Chondrocyte (in vitro differentiated cells): ENCODE measurements around the gene CFTR. TPM values are rescaled to one million over a fixed set of nuclear protein-coding genes. Genes with fewer than 3 reads are reported as not detected.

Experiments used
- DNase-seq: peaks from one replicate; pipeline ENCODE4 v3.0.0; 2021; ENCODE audit warnings: mixed read lengths, low spot score
- H3K27ac Mint-ChIP-seq: one replicate; pipeline ENCODE4 v1.8.0; 2021; ENCODE audit warnings: mild to moderate bottlenecking, moderate library complexity, mixed read lengths; ENCODE audit not compliant: unreplicated experiment
- H3K27me3 Mint-ChIP-seq: 2 replicates; pipeline ENCODE4 v1.8.0; 2021; ENCODE audit warnings: low read depth, mixed read lengths
- H3K36me3 Mint-ChIP-seq: 2 replicates; pipeline ENCODE4 v1.8.0; 2021; ENCODE audit warnings: low read depth, mixed read lengths
- H3K4me1 Mint-ChIP-seq: 2 replicates; pipeline ENCODE4 v1.8.0; 2021; ENCODE audit warnings: low read depth, mild to moderate bottlenecking, mixed read lengths
- H3K4me3 Mint-ChIP-seq: one replicate; pipeline ENCODE4 v1.8.0; 2021; ENCODE audit warnings: mild to moderate bottlenecking, moderate library complexity, mixed read lengths; ENCODE audit not compliant: unreplicated experiment
- H3K9me3 Mint-ChIP-seq: 2 replicates; pipeline ENCODE4 v1.8.0; 2021; ENCODE audit warnings: low read depth, mixed read lengths
- long read RNA-seq: library from polyadenylated mRNA; stranded (forward); transcript quantifications from one replicate; pipeline ENCODE4 v2.0.0, GENCODE V29; 2021
- total RNA-seq: library from RNA; stranded (reverse); gene quantifications from 3 replicates; pipeline ENCODE4 v1.2.1, GENCODE V29; 2021
- TF ChIP-seq, protein P1 (sequence below): fragments of 200-600 bp; sonication (generic); IDR thresholded peaks from 2 replicates; pipeline ENCODE4 v1.5.0; 2021; ENCODE audit warnings: antibody characterized with exemption, mild to moderate bottlenecking, moderate library complexity

CFTR gene
- not detected in 3 replicates for total RNA-seq
- long read RNA-seq, result 0 reads

DNA sequence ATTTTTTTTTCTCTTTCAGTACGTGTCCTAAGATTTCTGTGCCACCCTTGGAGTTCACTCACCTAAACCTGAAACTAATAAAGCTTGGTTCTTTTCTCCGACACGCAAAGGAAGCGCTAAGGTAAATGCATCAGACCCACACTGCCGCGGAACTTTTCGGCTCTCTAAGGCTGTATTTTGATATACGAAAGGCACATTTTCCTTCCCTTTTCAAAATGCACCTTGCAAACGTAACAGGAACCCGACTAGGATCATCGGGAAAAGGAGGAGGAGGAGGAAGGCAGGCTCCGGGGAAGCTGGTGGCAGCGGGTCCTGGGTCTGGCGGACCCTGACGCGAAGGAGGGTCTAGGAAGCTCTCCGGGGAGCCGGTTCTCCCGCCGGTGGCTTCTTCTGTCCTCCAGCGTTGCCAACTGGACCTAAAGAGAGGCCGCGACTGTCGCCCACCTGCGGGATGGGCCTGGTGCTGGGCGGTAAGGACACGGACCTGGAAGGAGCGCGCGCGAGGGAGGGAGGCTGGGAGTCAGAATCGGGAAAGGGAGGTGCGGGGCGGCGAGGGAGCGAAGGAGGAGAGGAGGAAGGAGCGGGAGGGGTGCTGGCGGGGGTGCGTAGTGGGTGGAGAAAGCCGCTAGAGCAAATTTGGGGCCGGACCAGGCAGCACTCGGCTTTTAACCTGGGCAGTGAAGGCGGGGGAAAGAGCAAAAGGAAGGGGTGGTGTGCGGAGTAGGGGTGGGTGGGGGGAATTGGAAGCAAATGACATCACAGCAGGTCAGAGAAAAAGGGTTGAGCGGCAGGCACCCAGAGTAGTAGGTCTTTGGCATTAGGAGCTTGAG lies at the start of gene CFTR:
CFTR (plus strand) TSS at position 801 of the 830 bp plus-strand sequence. CDS start 70 bp downstream, outside the sequence.
- H3K36me3 Mint-ChIP-seq, result no peaks in the 10 kb centered on the region
- peaks cover 12% of the 10 kb centered on the region for H3K4me1 Mint-ChIP-seq
- H3K4me3 Mint-ChIP-seq, result peak within 1 kb of the TSS; percentile 48
- peak; percentile 79 for DNase-seq
- TF ChIP-seq, protein P1, sequence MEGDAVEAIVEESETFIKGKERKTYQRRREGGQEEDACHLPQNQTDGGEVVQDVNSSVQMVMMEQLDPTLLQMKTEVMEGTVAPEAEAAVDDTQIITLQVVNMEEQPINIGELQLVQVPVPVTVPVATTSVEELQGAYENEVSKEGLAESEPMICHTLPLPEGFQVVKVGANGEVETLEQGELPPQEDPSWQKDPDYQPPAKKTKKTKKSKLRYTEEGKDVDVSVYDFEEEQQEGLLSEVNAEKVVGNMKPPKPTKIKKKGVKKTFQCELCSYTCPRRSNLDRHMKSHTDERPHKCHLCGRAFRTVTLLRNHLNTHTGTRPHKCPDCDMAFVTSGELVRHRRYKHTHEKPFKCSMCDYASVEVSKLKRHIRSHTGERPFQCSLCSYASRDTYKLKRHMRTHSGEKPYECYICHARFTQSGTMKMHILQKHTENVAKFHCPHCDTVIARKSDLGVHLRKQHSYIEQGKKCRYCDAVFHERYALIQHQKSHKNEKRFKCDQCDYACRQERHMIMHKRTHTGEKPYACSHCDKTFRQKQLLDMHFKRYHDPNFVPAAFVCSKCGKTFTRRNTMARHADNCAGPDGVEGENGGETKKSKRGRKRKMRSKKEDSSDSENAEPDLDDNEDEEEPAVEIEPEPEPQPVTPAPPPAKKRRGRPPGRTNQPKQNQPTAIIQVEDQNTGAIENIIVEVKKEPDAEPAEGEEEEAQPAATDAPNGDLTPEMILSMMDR, result no peak
- H3K27me3 Mint-ChIP-seq, result peaks cover 43% of the 10 kb centered on the region
- H3K9me3 Mint-ChIP-seq, result no peaks in the 10 kb centered on the region
- no peak within 1 kb of the TSS for H3K27ac Mint-ChIP-seq

DNA sequence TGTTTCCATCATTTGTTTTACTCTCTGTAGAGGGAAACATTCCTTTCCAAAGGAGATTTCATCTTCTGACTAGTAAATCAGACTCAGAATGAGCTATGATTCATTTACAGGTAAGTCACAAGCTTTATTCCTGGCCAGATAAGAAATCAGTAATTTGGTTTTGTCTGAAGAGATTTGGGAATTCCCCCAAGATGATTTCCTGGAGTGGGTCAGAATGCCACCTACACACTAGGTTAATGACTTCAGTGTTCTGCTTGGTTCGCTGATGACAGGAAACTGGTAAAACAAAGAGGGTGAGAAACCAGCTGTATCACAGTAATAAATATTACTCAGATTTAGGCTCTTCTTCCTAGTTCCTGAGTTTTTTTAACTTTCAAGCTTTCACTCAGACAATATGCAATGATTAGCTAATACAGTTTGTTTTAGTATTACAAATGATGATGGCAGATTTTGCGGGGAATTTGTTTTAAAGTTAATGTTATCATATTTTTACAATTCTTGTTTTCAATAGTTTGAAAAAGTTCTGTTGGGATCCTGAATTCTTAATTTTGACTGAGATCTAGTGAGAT lies 44.3 kb upstream of the CFTR start:
- H3K4me1 Mint-ChIP-seq, result no peaks in the 10 kb centered on the region
- no peak overlapping the region for H3K27ac Mint-ChIP-seq
- no peaks in the 10 kb centered on the region for H3K36me3 Mint-ChIP-seq
- TF ChIP-seq, protein P1, result no peak
- DNase-seq, result no peak
- H3K4me3 Mint-ChIP-seq, result no peak overlapping the region
- H3K9me3 Mint-ChIP-seq, result no peaks in the 10 kb centered on the region
- peaks cover 14% of the 10 kb centered on the region for H3K27me3 Mint-ChIP-seq

- peaks cover 3% of the 10 kb centered on the region for H3K9me3 Mint-ChIP-seq
- H3K27ac Mint-ChIP-seq, result no peak overlapping the region
- H3K27me3 Mint-ChIP-seq, result peaks cover 9% of the 10 kb centered on the region
- H3K4me1 Mint-ChIP-seq, result no peaks in the 10 kb centered on the region
- DNase-seq, result no peak
- TF ChIP-seq, protein P1, result no peak
- no peaks in the 10 kb centered on the region for H3K36me3 Mint-ChIP-seq
- no peak overlapping the region for H3K4me3 Mint-ChIP-seq
Measured at GRCh38 chr7:117444646-117445045, 35.2 kb upstream of the CFTR start.

DNA sequence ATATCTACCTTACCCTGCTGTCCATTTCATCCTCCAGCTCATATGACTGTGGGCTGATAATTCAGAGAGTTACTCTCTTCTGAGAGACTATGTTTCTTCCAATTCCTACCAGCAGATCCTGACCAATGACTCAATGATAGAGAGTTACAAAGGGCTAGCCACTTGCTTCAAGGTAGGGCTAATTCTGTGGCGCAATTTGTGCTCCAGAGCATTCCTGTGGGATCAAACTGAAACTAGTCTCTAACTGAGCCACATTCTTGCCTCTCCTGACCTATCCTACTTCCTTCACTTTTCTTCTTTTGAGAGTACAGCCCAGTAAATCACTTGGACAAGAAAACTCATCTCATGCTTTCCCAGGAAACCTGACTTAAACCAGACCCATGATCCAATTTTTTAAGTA lies 34.6 kb upstream of the CFTR start:
- H3K36me3 Mint-ChIP-seq, result no peaks in the 10 kb centered on the region
- no peak overlapping the region for H3K27ac Mint-ChIP-seq
- DNase-seq, result no peak
- H3K4me3 Mint-ChIP-seq, result no peak overlapping the region
- TF ChIP-seq, protein P1, result no peak
- H3K9me3 Mint-ChIP-seq, result peaks cover 8% of the 10 kb centered on the region
- H3K27me3 Mint-ChIP-seq, result peaks cover 9% of the 10 kb centered on the region
- H3K4me1 Mint-ChIP-seq, result no peaks in the 10 kb centered on the region

GRCh38 chr7:117446220-117446815 lies 33.5 kb upstream of the CFTR start:
- no peak overlapping the region for H3K4me3 Mint-ChIP-seq
- DNase-seq, result no peak
- no peak overlapping the region for H3K27ac Mint-ChIP-seq
- H3K27me3 Mint-ChIP-seq, result peaks cover 16% of the 10 kb centered on the region
- H3K4me1 Mint-ChIP-seq, result no peaks in the 10 kb centered on the region
- no peaks in the 10 kb centered on the region for H3K36me3 Mint-ChIP-seq
- TF ChIP-seq, protein P1, result no peak
- peaks cover 18% of the 10 kb centered on the region for H3K9me3 Mint-ChIP-seq
